Sigmoid colon (tissue), 7 donors: Measurements from ENCODE around the gene GALNT18. TPM values are rescaled to one million over a fixed set of nuclear protein-coding genes. Genes with fewer than 3 reads are reported as not detected.
A peak's percentile ranks its signal among the peaks of the same experiment; 100 is the strongest.
"Not testable (repeated sequence)": the region's sequence is repeated elsewhere in the genome, so short reads cannot be mapped to it uniquely, and the experiment has no call there.

Experiments used
- DNase-seq: peaks from one replicate; pipeline ENCODE4 v3.0.0-alpha.2; 2019
- H3K27ac ChIP-seq, 4 donors: fragments of 200-600 bp; sonication (generic); one replicate each; pipeline ENCODE4 v1.5.1; 2016 to 2019; ENCODE audit warnings: mild to moderate bottlenecking in 1 of 4
- H3K27me3 ChIP-seq, 3 donors: fragments of 200-600 bp; sonication (generic); one replicate each; pipeline ENCODE4 v1.5.1; 2019; ENCODE audit warnings: mild to moderate bottlenecking in 1 of 3
- H3K36me3 ChIP-seq, 4 donors: fragments of 200-600 bp; sonication (generic); one replicate each; pipeline ENCODE4 v1.5.1; 2016 to 2019
- H3K4me1 ChIP-seq, 4 donors: fragments of 200-600 bp; sonication (generic); one replicate each; pipeline ENCODE4 v1.5.1; 2017 to 2019
- H3K4me3 ChIP-seq, 4 donors: fragments of 200-600 bp; sonication (generic); one replicate each; pipeline ENCODE4 v1.5.1; 2017 to 2019; ENCODE audit warnings: mild to moderate bottlenecking in 2 of 4, moderate library complexity in 1 of 4
- H3K9me3 ChIP-seq, 4 donors: fragments of 200-600 bp in 3 of 4; sonication (generic) in 3 of 4; one replicate each; pipeline versions ENCODE4 v1.5.1 to v1.6.1; 2013 to 2019
- EP300 ChIP-seq, 4 donors: sonication (generic); formaldehyde crosslinking; IDR thresholded peaks; one replicate each; pipeline ENCODE4 v1.6.1; 2017; ENCODE audit warnings: antibody characterized with exemption in 4 of 4
- POLR2A ChIP-seq, 2 donors: fragments of 450-650 bp; IDR thresholded peaks; one replicate each; pipeline ENCODE4 v1.6.1; 2016; ENCODE audit warnings: antibody characterized with exemption in 2 of 2, mild to moderate bottlenecking in 2 of 2, moderate library complexity in 2 of 2
- POLR2AphosphoS5 ChIP-seq, 4 donors: sonication (generic); formaldehyde crosslinking; IDR thresholded peaks; one replicate each; pipeline ENCODE4 v1.6.1; 2017; ENCODE audit warnings: antibody characterized with exemption in 4 of 4
- WGBS, 2 donors: extraction: QIAGEN DNeasy Blood & Tissue Kit; methylation state at CpG; one replicate each; pipeline ENCODE4 v1.1.7; 2013; 5-methylcytosine and 5-hydroxymethylcytosine counted together
- intact Hi-C: fragments of 100-400 bp; cut with DNase I; formaldehyde crosslinking; loops from one replicate; pipeline ENCODE4 v1.15.1; 2023
- polyA plus RNA-seq, 3 donors: library from polyadenylated mRNA; stranded (reverse); fragments of 200-250 nt; gene quantifications; one replicate each; pipeline ENCODE4 v1.2.3, GENCODE V29; 2013
- total RNA-seq, 4 donors: library from RNA; depleted of rRNA; stranded (reverse); fragments of >200 nt; gene quantifications; one replicate each; pipeline ENCODE4 v1.1.0, GENCODE V29; 2016
- TF ChIP-seq, protein P1 (sequence below), 4 experiments: fragments of 450-650 bp in 3 of 4; fragments of 200-600 bp in 1 of 4; IDR thresholded peaks; one replicate each; pipeline ENCODE4 v1.5.1; 2016 to 2019; ENCODE audit warnings: antibody characterized with exemption in 4 of 4, mild to moderate bottlenecking in 3 of 4, moderate library complexity in 2 of 4
- donor health status: healthy with polysubstance abuse.
- donor health status: Bipolar disorder and iron deficiency.
- donor health status: healthy.

Gene GALNT18
- total and polyA plus RNA-seq, 7 donors, result 0.92 to 48.6 (median 34.9) TPM

DNA sequence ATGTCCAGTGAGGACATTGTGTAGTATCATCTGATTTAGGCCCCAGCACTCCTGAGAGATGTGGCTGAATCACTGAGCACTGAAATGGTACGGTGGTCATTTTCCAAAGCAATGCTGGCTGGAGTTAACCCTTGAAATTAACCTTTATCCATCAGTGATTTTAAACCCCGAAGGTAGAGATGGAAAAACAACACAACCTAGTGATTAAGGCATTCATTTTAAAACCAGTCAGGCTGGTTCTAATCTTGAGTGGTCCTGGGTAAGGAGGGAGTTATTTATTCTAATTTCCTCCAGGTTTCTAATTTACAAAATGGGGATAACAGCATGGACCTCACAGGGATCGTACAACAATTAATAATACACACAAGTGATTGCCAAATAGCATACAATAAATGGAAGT, 262.2 kb downstream of the GALNT18 start:
- 85 to 90% methylated on average over 3 of the region's 3 CpGs for WGBS, 2 donors
- intact Hi-C loops, result no loop called here
- H3K27me3 ChIP-seq, result no peaks in the 10 kb centered on the region
- H3K27ac ChIP-seq, result no peak overlapping the region
- no peak overlapping the region for H3K4me3 ChIP-seq
- H3K9me3 ChIP-seq, result no peaks in the 10 kb centered on the region
- no peak for TF ChIP-seq EP300 (IDR thresholded peaks at IDR 0.05)
- TF ChIP-seq POLR2AphosphoS5 (IDR thresholded peaks at IDR 0.05), result no peak
- no peak for TF ChIP-seq POLR2A (IDR thresholded peaks at IDR 0.05)
- TF ChIP-seq, protein P1, sequence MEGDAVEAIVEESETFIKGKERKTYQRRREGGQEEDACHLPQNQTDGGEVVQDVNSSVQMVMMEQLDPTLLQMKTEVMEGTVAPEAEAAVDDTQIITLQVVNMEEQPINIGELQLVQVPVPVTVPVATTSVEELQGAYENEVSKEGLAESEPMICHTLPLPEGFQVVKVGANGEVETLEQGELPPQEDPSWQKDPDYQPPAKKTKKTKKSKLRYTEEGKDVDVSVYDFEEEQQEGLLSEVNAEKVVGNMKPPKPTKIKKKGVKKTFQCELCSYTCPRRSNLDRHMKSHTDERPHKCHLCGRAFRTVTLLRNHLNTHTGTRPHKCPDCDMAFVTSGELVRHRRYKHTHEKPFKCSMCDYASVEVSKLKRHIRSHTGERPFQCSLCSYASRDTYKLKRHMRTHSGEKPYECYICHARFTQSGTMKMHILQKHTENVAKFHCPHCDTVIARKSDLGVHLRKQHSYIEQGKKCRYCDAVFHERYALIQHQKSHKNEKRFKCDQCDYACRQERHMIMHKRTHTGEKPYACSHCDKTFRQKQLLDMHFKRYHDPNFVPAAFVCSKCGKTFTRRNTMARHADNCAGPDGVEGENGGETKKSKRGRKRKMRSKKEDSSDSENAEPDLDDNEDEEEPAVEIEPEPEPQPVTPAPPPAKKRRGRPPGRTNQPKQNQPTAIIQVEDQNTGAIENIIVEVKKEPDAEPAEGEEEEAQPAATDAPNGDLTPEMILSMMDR (IDR thresholded peaks at IDR 0.05), result no peak
- H3K36me3 ChIP-seq, result no peaks in the 10 kb centered on the region
- no peaks in the 10 kb centered on the region for H3K4me1 ChIP-seq
- no peak for DNase-seq

DNA sequence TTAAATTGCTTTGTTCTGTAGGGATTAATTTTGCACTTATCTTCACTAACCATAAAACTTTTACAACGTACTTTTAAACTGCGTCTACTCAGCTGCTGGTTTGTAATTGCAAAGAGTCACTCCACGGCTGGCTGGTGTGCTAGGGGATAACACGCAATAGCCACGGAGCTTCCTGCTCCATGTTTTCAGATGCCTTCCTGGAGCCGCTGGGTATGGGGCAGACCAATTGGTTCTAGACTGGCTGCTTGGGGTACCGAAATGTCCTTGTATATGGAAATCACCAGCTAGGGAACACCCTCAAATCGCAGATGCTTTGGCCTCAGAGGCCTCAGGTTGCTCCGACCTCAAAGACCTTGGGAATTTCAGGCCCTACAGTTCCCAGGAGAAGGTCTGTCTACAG, 265.0 kb downstream of the GALNT18 start:
- no peaks in the 10 kb centered on the region for H3K9me3 ChIP-seq
- no peaks in the 10 kb centered on the region for H3K27me3 ChIP-seq
- intact Hi-C loops, result no loop called here
- no peak for TF ChIP-seq POLR2AphosphoS5 (IDR thresholded peaks at IDR 0.05)
- no peak for TF ChIP-seq POLR2A (IDR thresholded peaks at IDR 0.05)
- no peak for TF ChIP-seq EP300 (IDR thresholded peaks at IDR 0.05)
- TF ChIP-seq, protein P1 (IDR thresholded peaks at IDR 0.05), result no peak
- H3K4me3 ChIP-seq, result no peak overlapping the region
- WGBS, 2 donors, result 39 to 75% methylated on average over 9 of the region's 9 CpGs
- no peaks in the 10 kb centered on the region for H3K4me1 ChIP-seq
- no peaks in the 10 kb centered on the region for H3K36me3 ChIP-seq
- no peak overlapping the region for H3K27ac ChIP-seq
- no peak for DNase-seq

DNA sequence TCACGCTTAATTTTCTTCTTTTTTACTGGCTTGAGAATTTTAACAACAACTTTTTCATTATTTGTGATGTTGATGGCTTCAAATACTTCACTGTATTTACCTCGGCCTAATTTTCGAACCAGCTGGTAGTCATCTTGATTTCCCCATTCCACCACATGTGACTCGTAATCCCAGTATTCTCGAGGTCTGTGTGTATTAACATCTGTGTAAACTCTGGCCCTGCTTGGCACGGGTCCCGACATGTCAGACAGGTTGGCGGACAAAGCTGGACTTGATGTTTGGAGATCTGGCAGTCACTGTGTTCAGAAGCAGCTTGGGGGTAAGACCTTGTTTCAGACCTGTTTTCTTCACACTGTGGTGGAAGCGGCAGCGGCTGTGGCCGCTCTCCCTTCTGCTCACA, 268.9 kb downstream of the GALNT18 start, which contains the start of gene CSNK2A3:
Gene CSNK2A3, minus strand, starts transcription at position 373 of the 400 bp plus-strand sequence. Its CDS starts 131 bp downstream, at position 242.
- DNase-seq, H3K9me3 ChIP-seq, H3K4me3 ChIP-seq, H3K27me3 ChIP-seq, intact Hi-C loops, H3K36me3 ChIP-seq, H3K27ac ChIP-seq: not testable (repeated sequence)
- WGBS, 2 donors, result 83 to 86% methylated on average over 11 of the region's 11 CpGs
- TF ChIP-seq POLR2AphosphoS5 (IDR thresholded peaks at IDR 0.05), result peak in 2 of 4 donors; percentile 46 to 57
- peaks cover 0 to 31% (median 24%) of the 10 kb centered on the region in 4 donors for H3K4me1 ChIP-seq

DNA sequence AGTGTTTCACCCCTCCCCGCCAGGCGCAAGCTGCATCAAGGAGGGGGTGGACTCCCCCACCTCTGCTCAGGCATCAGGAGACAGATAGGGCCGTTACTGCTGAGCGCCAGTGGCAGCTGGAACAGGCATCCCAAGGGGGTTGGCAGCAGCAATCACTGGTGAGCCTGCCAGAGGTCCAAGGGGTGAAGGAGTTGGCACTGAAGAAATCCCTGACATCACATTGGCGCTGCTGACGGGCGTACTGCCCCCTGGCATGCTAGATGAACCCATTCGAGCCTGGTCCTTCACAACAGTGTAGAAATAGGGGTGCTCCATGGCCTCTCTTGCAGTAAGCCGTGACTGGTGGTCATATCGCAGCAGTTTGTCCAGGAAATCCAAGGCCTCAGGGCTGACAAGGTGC, 270.0 kb downstream of the GALNT18 start:
- H3K27me3 ChIP-seq, H3K27ac ChIP-seq, H3K9me3 ChIP-seq, intact Hi-C loops, DNase-seq, H3K4me3 ChIP-seq, H3K36me3 ChIP-seq: not testable (repeated sequence)
- WGBS, 2 donors, result 82 to 83% methylated on average over 8 of the region's 10 CpGs
- peaks cover 0 to 39% (median 29%) of the 10 kb centered on the region in 4 donors for H3K4me1 ChIP-seq

DNA sequence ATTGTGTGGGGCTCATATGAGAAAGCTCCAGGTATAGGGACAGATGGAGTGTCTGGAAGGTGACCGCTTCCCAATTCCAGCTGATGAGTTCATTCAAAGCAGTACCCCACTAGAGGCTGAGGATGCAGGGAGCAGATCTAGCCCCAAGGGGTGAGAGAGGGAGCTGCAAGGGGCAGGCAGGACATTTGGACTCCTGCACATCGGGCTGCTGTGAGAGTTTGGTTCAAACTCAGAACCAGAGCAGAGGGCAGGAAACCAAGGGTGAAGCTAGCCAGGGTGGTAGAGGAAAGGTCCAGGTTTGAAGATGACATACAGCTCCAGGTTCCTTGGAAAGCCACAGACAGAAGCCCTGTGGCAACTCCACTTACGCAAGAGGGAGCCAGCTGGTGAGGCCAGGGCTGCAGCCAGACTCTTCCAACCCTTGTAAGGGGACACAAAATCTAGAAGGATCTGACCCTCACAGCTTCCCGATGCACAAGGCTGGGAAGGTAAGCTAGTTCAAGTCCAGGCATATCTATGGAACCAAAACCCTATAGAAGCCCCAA, 270.7 kb downstream of the GALNT18 start:
- Histone ChIP-seq H3K4me3 (no peak overlapping the region), H3K36me3 (no peaks in the 10 kb centered on the region), H3K27me3 (no peaks in the 10 kb centered on the region), H3K9me3 (no peaks in the 10 kb centered on the region), H3K27ac (no peak overlapping the region), H3K4me1 (peaks cover 0 to 39% (median 29%) of the 10 kb centered on the region in 4 donors)
- TF ChIP-seq EP300 (IDR thresholded peaks at IDR 0.05), result no peak
- TF ChIP-seq POLR2A (IDR thresholded peaks at IDR 0.05), result no peak
- no peak for TF ChIP-seq POLR2AphosphoS5 (IDR thresholded peaks at IDR 0.05)
- TF ChIP-seq, protein P1 (IDR thresholded peaks at IDR 0.05), result no peak
- 93 to 94% methylated on average over 4 of the region's 4 CpGs for WGBS, 2 donors
- intact Hi-C loops, result no loop called here
- DNase-seq, result no peak

DNA sequence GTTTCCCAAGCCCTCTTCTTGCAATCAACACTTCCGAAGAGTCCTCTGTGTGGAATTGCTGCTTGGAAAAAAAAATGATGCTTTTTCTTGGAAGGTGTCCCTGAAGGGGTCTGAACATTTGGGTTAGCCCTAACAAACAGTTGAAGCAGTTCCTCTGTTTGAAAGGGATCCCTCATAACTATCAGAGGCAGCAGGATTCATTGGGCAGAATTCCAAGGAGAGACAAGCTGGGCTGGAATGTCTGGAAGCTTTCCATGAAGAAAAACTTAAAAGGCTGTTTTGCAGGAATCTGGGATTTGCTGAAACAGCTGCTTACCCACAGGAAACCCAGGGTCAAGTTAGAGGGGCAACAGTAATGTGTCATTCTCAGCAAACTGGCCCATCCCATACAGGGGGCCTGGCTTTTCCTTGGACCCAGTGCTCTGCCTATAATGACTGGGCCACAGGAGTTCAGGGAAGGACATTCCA, 271.9 kb downstream of the GALNT18 start:
- Histone ChIP-seq H3K27me3 (no peaks in the 10 kb centered on the region), H3K36me3 (no peaks in the 10 kb centered on the region), H3K27ac (peak overlapping the region in 2 of 4 donors; percentile 41 to 47), H3K9me3 (no peaks in the 10 kb centered on the region), H3K4me3 (no peak overlapping the region), H3K4me1 (peaks cover 0 to 39% (median 29%) of the 10 kb centered on the region in 4 donors)
- intact Hi-C loops, result no loop called here
- no peak for DNase-seq
- TF ChIP-seq, protein P1 (IDR thresholded peaks at IDR 0.05), result no peak
- TF ChIP-seq POLR2AphosphoS5 (IDR thresholded peaks at IDR 0.05) (no peak), POLR2A (IDR thresholded peaks at IDR 0.05) (no peak), EP300 (IDR thresholded peaks at IDR 0.05) (no peak)
- 67 to 76% methylated on average over 1 of the region's 1 CpG for WGBS, 2 donors
